Motor neuron (in vitro differentiated cells): ENCODE results near the gene GMIP. TPM values are rescaled to one million over a fixed set of nuclear protein-coding genes. Genes with fewer than 3 reads are reported as not detected.
A peak's percentile ranks its signal among the peaks of the same experiment; 100 is the strongest.
"Not testable (repeated sequence)": the region's sequence is repeated elsewhere in the genome, so short reads cannot be mapped to it uniquely, and the experiment has no call there.

ENCODE experiments used
- ATAC-seq, 8 experiments: fragments of 200-7000 bp; cut with Tn5 transposase; replicated peaks in 6 of 8; 2 replicates each; pipeline ENCODE4 v1.8.0; 2021; ENCODE audit warnings: mild to moderate bottlenecking in 8 of 8, moderate library complexity in 8 of 8
- H3K27ac ChIP-seq, 2 donors: fragments of 250-450 bp; sonication (Bioruptor Pico); 2 replicates each; pipeline ENCODE4 v1.9.0; 2021; ENCODE audit warnings: antibody characterized with exemption in 2 of 2, mild to moderate bottlenecking in 2 of 2, moderate library complexity in 1 of 2
- H3K4me1 ChIP-seq, 2 donors: fragments of 250-450 bp; sonication (Bioruptor Pico); replicated peaks in 1 of 2; 2 replicates each; pipeline ENCODE4 v1.6.1; 2021; ENCODE audit warnings: antibody characterized with exemption in 2 of 2, mild to moderate bottlenecking in 2 of 2, moderate library complexity in 1 of 2
- H3K4me3 ChIP-seq, 5 donors: fragments of 250-450 bp; sonication (Bioruptor Pico); 2 replicates each; pipeline ENCODE4 v1.9.0; 2021; ENCODE audit warnings: antibody characterized with exemption in 5 of 5, mild to moderate bottlenecking in 5 of 5, moderate library complexity in 4 of 5
- WGBS, 10 experiments: fragments of 450-650 bp; shearing (Covaris generic); methylation state at CpG; one replicate each; pipeline ENCODE4 v1.0.0; 2022; 5-methylcytosine and 5-hydroxymethylcytosine counted together
- in situ Hi-C, 9 experiments: fragments of 400-800 bp; cut with MboI; loops; one replicate each; pipeline ENCODE4 v1.15.0; 2021; ENCODE audit warnings: low sequenced_read_pairs in 9 of 9, low pct_unique_long_range_greater_than_20kb in 2 of 9; ENCODE audit not compliant: unreplicated experiment in 9 of 9
- total RNA-seq, 8 experiments: library from RNA; unstranded; fragments of 300-600 nt; gene quantifications; 2 replicates each; pipeline versions ENCODE4 v1.2.3 to v1.2.4, GENCODE V29; 2022

GMIP gene
- total RNA-seq, 8 experiments from 2014 or later = 3.2 to 18.2 (median 7.5) TPM

DNA sequence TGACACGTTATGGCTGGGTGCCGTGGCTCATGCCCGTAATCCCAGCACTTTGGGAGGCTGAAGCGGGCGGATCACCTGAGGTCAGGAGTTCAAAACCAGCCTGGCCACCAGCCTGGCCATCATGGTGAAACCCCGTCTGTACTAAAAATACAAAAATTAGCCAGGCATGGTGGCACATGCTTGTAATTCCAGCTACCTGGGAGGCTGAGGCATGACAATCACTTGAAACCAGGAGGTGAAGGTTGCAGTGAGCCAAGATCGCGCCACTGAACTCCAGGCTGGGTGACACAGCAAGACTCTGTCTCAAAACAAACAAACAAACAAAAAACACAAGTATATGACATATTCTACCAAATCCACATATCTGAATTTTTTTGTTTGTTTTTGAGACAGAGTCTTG lies 36.8 kb downstream of the GMIP start:
- H3K27ac ChIP-seq, ATAC-seq, H3K4me1 ChIP-seq, in situ Hi-C loops, H3K4me3 ChIP-seq: not testable (repeated sequence)
- WGBS, 10 experiments = 72 to 95% (median 91%) methylated on average over 1 to 8 of the region's 8 CpGs; no CpG with 5 or more reads in 2 of the 10 experiments

DNA sequence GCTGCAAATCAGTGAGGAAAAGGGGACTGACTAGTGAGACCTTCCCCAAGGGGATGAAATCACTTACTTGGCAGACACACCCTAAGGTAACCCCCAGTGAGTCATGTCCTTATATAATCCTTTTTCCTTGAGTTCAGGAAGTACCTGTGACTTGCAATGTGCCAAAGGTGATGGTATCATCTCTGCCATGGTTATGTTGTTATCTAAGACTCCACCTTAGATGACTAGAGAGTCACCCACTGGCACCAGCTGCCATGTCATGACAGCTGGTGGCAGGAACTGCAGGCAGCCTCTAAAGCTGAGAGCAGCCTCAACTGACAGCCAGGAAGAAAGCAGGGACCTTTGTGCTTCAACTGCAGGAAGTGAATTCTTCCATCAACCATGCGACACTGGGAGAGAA lies 37.4 kb downstream of the GMIP start:
- no peak overlapping the region for H3K4me3 ChIP-seq
- in situ Hi-C loops = no loop called here
- WGBS, 10 experiments = 17 to 100% (median 80%) methylated on average over 1 of the region's 1 CpG; no CpG with 5 or more reads in 4 of the 10 experiments
- no peak for ATAC-seq
- peaks cover 0 to 5% of the 10 kb centered on the region in 2 donors for H3K4me1 ChIP-seq
- no peak overlapping the region for H3K27ac ChIP-seq

DNA sequence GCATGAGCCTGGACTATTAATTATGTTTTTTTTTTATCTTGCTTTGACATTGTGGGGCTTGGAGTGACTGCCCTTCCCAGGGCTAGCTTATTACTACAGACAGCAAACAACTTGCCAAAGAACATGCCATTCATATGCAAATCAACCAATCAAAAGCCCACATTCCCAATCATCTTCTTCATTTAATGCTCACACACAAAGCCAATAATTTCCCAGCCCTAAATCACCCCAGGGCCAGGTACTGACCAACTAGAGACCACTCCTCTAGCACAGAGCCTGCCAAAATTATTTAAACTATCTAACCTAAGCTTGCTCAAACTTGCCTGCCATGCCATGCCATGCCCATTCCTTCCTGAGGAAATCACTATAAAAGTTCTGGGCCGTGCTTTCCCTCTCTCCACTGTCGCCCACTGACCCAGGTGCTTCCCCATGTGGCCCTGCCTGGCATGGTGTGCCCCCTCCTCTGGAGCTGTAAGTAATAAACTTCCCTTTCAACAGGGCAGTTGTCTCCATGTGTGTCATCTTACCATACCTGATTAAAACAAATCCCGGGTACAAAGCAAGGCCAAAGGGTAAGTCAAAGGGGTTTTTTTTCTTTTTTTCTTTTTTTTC lies 40.6 kb downstream of the GMIP start:
- peak in 1 of 8 experiments; percentile 57 for ATAC-seq
- H3K4me1 ChIP-seq = peaks cover 0 to 5% of the 10 kb centered on the region in 2 donors
- in situ Hi-C loops = no loop called here
- no peak overlapping the region for H3K4me3 ChIP-seq
- 37 to 69% (median 50%) methylated on average over 2 of the region's 3 CpGs; no CpG with 5 or more reads in 5 of the 10 experiments for WGBS, 10 experiments
- H3K27ac ChIP-seq = no peak overlapping the region

DNA sequence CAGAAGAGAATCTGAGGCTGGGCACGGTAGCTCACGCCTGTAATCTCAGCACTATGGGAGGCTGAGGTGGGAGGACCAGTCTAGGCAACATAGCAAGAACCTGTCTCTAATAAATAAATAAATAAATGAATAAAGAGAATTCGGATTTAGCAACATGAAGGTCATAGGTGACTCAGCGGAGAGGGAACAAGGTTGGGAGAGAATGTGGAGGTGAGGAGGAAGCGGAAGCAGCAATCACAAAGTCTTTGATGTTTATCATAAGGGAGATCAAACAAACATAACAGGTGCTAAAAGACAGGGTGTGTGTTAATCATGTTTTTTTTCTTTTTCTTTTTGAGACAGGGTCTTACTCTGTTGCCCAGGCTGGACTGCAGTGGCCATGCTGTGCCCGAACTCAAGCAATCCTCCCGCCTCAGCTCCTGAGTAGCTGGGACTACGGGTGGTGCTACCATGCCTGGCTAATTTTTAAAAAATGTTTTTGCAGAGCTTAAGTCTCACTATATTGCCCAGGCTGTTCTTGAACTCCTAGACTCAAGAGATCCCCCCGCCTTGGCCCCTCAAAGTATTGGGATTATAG lies 41.2 kb downstream of the GMIP start:
- peaks cover 0 to 5% of the 10 kb centered on the region in 2 donors for H3K4me1 ChIP-seq
- no peak for ATAC-seq
- 57 to 90% (median 78%) methylated on average over 3 to 9 of the region's 9 CpGs for WGBS, 10 experiments
- H3K4me3 ChIP-seq = no peak overlapping the region
- in situ Hi-C loops = no loop called here
- H3K27ac ChIP-seq = no peak overlapping the region

DNA sequence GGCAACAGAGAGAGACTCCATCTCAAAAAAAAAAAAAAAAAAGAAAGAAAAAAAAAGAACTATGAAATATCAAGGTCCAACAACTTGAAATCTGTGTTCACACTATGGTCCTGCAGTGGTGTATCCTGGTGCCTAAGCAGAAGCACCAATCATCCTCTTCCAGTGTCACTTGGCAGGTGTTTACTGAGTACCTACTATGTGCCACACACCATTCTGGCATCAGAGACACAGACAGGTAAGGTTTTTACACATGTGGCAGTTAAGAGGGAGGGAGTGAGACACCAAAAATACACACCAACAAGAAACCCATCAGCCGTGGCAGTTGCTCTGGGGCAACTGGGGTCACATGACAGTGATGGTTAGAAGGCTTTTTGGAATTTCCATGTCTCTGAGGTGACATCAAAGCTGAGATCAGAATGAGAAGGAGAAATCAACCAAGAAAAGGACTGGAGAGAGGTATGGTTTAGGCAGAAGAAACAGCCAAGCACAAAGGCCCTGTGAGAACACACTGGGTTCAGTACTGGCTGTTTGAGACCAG lies 42.6 kb downstream of the GMIP start:
- in situ Hi-C loops = no loop called here
- Histone ChIP-seq H3K27ac (no peak overlapping the region), H3K4me1 (peaks cover 0 to 5% of the 10 kb centered on the region in 2 donors), H3K4me3 (no peak overlapping the region)
- WGBS, 10 experiments = 0 to 60% methylated on average over 1 of the region's 1 CpG; no CpG with 5 or more reads in 8 of the 10 experiments
- ATAC-seq = no peak

DNA sequence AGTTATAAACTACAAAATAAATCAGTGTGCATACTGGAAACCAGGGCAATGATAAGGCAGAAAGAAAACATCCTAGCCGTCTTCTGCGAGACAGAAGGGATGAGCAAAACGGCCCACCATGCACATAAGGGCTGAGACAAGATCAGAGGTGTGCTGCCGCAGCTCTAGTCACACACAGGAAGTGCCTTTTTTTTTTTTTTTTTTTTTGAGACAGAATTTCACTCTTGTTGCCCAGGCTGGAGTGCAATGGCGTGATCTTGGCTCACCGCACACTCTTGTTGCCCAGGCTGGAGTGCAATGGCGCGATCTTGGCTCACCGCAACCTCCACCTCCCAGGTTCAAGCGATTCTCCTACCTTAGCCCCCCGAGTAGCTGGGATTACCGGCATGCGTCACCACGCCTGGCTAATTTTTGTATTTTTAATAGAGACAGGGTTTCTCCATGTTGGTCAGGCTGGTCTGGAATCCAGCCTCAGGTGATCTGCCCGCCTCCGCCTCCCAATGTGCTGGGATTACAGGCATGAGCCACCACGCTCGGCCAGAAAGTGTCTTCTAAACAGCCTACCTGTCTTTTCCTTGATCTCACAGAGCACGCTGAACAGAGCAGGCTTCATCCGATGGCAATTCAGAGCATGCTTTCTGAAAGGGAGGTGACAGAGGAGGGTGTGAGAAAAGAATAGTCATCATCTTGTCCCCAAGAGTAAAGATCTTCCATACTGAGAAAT lies 44.6 kb downstream of the GMIP start:
- H3K27ac ChIP-seq, in situ Hi-C loops, ATAC-seq, H3K4me3 ChIP-seq, H3K4me1 ChIP-seq: not testable (repeated sequence)
- 80 to 100% (median 94%) methylated on average over 2 to 16 of the region's 20 CpGs; no CpG with 5 or more reads in 1 of the 10 experiments for WGBS, 10 experiments

DNA sequence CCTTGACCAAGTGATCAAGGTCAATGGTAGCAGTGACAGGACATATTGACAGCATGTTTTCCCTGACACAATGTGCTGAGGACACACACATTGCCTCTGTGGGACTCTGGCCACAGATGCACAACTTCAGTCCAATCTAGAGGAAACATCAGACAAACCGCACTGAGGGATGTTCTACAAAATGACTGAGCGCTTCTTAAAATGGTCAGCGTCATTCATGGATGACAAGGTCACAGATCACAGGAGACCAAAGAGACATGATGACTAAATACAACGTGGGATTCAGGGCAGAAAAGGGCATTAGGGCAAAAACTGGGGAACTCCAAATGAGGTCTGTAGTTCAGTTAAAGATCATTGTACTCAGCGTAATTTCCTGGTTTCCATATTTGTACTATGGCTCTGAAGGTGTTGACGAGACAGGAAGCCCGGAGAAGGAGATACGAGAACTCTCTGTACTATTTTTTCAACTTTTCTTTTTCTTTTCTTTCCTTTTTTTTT lies 45.6 kb downstream of the GMIP start:
- WGBS, 10 experiments = 70 to 100% (median 87%) methylated on average over 1 to 8 of the region's 8 CpGs
- Histone ChIP-seq H3K27ac (no peak overlapping the region), H3K4me3 (no peak overlapping the region), H3K4me1 (peaks cover 0 to 5% of the 10 kb centered on the region in 2 donors)
- ATAC-seq = no peak
- in situ Hi-C loops = no loop called here

DNA sequence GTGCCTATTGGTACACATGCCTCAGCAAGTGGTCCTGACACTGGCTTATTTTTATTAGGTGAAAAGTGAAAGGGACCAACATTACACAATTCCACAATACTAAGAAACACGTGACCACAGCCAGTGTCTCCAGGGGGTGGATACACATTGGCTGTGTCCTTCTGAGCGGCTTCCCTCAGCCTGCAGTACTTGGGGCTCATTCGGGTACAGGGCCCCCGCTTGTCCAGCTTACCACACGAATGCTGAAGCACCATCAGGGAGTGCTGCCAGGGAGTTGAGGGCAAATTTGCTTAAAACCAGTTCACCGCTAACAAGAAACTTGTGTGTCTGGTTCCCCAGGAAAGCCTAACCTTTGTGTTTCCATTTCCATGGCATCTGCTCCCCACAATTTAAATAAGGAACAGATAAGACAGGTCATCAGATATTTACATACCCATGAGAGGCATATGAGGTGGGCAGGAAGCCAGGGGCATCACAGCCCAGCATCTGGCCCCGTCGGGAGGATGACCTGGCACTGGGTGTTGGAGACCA lies 48.2 kb downstream of the GMIP start:
- 41 to 100% (median 88%) methylated on average over 2 to 8 of the region's 8 CpGs; no CpG with 5 or more reads in 6 of the 10 experiments for WGBS, 10 experiments
- no peak overlapping the region for H3K4me3 ChIP-seq
- peak in 4 of 8 experiments; percentile 5 to 25 (median 10) for ATAC-seq
- peaks cover 10 to 11% of the 10 kb centered on the region in 2 donors for H3K4me1 ChIP-seq
- no peak overlapping the region for H3K27ac ChIP-seq
- in situ Hi-C loops = no loop called here

DNA sequence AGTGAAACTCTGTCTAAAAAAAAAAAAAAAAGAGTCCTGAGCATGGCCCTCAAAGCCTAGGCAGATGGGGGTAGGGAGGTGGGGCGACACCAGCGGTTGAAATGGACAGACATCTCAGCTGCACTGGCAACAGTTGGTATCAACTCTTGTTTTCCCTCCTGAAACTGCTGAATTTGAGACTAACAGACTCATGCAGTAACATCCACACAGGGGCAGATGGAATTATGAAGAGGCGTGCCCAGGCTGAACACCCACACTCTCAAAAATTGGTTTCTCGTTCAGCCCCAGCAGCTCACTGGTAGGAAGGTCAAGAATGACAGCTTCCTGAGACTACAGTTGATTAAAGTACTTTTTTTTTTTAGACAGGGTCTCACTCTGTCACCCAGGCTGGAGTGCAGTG lies 49.1 kb downstream of the GMIP start:
- peaks cover 10 to 11% of the 10 kb centered on the region in 2 donors for H3K4me1 ChIP-seq
- H3K4me3 ChIP-seq = no peak overlapping the region
- in situ Hi-C loops = no loop called here
- WGBS, 10 experiments = 60 to 100% (median 97%) methylated on average over 1 to 3 of the region's 4 CpGs; no CpG with 5 or more reads in 6 of the 10 experiments
- ATAC-seq = no peak
- no peak overlapping the region for H3K27ac ChIP-seq

DNA sequence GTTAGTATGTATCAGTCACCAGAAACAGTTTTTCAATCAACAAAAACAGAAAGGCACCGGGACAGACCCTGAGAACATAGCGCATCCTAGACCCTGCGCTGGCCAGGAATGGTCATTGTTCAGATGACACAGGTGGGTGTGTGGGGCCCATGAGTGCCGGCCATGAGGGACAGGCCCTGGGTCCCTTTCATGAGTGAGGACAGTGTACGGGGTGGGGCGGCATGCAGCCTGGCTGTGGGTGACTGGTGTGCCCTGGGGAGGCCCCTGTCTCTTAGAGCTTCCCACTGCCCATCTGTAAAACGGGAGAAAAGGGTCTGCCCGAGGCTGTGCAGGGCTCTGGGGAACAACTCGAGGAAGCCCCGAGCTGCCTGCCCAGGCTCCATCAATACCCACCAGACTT lies 50.8 kb downstream of the GMIP start:
- no peak for ATAC-seq
- in situ Hi-C loops = no loop called here
- H3K4me3 ChIP-seq = no peak overlapping the region
- no peak overlapping the region for H3K27ac ChIP-seq
- H3K4me1 ChIP-seq = peaks cover 10 to 11% of the 10 kb centered on the region in 2 donors
- 75 to 100% (median 92%) methylated on average over 1 to 8 of the region's 10 CpGs; no CpG with 5 or more reads in 3 of the 10 experiments for WGBS, 10 experiments

DNA sequence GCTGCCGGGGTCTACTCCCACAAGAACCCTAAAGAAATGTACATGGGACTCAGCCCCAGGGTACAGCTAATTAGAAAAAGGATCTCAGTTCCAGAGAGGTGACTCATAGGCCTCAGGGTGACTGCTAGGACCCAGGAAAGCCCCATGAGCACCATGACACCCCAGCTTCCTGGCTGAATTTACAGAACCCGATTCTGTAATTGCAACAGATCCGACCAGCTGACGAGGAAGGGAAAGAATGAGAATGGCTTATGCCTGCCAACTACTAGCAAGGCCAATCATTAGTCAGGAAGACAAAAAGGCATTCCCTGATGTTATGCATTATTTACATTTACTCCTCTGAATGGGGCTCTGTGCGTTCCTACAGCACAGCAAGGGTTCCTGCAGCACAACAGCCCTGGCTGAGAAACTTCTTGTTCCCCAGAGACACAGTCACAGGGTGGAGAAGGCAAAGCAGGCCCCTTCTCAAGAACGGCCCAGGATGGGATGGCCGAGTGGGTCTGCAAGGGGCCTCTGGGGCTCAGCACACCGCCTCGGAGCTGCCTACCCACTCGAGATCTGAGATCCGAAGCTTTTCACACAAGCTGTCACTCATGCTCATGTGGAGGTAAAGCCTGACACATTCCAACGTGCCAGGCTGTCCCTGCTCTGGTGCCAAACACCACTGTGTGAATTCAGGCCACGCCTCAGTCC lies 52.2 kb downstream of the GMIP start:
- H3K27ac ChIP-seq = peak overlapping the region in 1 of 2 donors; percentile 25
- peak; percentile 84 to 92 (median 90) for ATAC-seq
- in situ Hi-C loops = no loop called here
- peaks cover 10 to 11% of the 10 kb centered on the region in 2 donors for H3K4me1 ChIP-seq
- no peak overlapping the region for H3K4me3 ChIP-seq
- 0 to 53% (median 41%) methylated on average over 1 to 7 of the region's 13 CpGs; no CpG with 5 or more reads in 2 of the 10 experiments for WGBS, 10 experiments

DNA sequence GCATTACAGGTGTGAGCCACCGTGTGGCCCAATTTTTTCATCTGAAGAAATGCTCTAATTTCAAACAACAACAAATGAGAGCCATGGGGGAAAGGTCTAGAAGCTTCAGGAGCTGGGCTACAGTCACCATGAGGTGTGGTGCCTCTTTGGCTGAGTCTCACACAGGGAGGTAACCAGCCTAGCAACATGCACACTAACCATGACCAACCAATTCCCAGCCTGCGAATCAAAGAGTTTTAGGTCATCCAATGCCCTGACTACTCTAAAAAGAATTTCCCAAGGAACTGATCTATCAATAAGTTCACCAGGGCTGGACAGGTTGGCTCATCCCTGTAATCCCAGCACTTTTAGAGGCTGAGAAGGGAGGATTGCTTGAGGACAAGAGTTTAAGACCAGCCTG lies 54.9 kb downstream of the GMIP start:
- H3K27ac ChIP-seq = no peak overlapping the region
- in situ Hi-C loops = no loop called here
- no peak overlapping the region for H3K4me3 ChIP-seq
- whole genome bisulfite sequencing, 10 experiments = 43 to 90% (median 80%) methylated on average over 1 to 2 of the region's 2 CpGs; no CpG with 5 or more reads in 7 of the 10 experiments
- H3K4me1 ChIP-seq = peaks cover 10 to 11% of the 10 kb centered on the region in 2 donors
- ATAC-seq = no peak
